ENCODE data around the gene TSPAN9.
A peak's percentile ranks its signal among the peaks of the same experiment; 100 is the strongest.

The TSPAN9 gene

DNA sequence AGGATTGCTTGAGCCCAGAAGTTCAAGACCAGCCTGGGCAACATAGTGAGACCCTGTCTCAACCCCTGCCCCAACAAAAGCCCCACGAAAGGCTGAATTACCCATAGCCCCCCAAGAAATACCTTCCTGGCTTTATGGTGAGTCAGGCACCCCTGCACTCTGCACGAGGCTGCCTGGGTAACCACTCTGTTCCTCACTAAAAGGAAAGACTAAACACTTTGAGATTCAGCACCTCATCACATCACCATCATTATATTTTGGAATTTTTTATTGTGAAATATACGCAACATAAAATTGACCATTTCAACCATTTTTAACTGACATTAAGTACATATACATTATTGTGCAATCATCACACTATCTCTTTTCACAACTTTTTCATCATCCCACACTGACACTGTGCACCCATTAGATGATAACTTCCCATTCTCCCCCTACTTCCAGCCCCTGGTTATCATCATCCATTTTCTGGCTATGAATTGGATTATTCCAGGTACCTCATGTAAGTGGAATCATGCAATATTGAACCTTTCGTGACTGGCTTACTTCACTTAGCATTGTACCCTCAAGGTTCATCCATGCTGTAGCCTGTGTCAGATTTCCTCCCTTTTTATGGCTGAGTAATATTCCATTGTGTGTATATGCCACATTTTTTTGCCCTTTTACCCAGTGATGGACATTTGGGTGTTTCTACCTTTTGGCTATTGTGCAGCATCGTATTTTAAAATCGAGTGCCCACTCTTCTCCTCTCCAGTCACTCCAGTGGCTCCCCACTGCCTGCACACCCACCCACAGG is 51.5 kb downstream of the TSPAN9 start:
- no peak for DNase-seq

DNA sequence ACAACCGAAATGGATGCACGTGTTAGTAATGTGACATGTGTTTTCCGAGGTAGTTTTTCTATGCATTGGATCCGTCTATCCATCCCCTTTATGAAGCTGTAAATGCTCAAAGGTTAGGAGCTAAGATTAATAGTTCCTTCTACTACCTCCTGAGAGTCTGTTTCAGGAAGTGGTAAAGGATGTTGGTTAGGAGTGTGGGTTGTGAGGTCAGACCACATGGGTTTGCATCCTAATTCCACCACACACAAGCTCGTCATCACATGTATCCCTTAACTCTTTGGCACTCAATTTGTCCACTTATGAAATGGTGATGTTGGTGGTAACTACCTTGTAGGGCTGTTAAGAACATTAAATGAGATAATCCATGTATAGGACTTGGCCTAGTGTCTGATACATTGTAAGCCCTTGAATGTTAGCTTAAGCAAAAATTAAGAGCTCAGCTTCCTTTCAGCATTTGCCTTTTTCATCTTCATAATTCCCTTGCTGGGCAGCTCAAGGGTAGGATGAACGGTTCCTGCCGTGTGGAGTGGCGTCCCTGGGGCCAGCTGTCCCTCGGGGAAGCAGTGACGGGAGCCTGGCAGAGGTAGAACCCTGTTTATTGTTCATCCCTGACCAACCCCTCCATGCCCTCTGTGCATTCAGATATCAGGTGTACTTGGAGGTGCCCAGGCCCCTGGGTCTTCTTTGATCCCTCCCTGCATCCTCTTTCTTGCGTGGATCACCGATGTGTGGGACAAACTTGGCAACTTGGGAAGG is 52.3 kb downstream of the TSPAN9 start:
- DNase-seq: no peak

DNA sequence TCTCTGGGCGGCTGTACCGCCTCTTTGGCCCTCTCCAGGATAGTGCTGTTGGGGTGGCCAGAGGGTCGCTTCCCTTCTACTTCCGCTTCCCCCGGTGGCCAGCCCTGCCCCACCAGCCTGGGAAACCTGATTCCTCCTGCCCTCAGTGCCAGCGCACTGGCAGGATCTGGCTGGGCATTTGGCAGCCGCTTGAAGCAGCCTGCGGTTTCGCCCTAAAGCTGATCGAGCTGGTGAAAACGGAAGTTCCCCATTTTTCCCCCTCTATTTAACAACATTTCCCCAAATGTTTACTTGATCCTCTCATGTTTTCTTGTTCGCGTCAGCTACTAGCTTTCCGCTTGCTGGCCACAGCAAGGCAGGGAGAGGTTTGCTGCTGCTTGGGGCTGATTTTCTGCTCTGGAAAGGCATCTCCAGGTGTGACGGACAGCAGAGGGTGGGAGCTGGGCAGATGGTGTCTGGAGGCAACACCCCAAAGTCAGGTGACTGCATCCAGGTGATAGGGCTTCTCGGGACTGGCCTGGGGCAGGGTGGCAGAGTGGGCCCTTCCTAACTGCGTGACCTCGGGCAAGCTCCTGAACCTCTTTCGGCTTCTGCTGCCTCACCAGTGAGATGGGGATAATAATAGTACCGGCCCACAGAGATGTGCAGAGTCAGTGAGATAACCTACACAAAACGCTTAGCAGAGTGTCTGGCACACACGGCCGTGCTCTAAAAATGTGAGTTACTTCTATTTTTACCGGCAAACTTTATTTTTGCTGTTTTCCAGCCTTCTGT is 53.1 kb downstream of the TSPAN9 start:
- DNase-seq: no peak

DNA sequence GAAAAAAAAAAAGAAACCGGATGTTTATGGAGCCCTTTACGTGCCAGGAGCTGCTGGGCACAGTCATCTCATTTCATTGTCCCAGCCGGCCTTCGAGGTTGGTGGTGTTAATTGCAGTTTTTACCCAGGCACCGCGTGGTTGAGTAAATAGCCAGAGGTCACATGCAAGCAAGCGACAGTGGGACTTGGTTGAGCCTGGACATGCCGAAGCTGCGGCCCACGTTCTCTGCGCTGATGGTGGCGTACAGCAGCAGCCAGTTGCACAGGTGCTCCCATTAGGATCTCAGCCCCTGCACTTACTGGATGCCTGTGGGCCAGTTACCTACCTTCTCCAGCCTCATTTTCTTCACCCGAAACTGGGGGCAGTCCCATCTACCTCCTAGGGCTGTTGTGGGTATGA is 54.0 kb downstream of the TSPAN9 start:
- no peak for DNase-seq

DNA sequence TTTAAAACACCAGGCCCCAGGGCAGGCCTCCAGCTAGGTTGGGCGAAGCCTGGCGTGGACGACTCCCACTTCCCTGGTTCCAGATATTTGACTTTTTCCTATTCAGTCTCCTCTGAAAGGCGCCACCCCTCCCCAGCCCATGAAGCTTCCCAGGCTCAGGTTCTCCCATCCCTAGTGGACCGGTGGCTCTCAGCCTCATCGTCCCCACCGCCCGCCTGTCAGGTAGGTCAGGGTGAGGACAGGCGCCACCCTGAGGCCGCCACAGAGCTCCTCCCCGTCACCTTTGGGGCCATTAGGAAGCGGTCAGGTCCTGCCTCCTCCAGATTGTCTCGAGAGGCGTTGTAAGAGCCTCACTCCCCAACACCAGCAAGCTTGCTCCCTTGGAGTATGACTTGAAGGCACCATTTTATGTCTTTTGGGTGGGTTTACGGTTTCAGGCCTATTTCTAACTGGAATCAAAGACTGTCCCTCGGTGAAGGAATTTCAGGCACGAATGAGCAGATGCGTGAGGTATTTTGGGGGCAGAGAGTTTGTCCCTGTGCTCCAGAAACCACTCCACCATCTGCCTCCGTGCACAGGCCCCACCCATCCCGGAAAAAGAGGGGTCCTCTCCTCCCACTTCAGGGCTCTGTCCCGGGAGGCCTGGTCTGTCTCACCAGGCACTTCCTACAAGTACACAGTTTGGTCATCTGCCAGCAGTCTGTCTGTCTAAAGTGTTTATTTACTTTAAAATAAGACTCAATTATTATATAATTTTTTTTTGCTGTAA is 55.6 kb downstream of the TSPAN9 start:
- no peak for DNase-seq

DNA sequence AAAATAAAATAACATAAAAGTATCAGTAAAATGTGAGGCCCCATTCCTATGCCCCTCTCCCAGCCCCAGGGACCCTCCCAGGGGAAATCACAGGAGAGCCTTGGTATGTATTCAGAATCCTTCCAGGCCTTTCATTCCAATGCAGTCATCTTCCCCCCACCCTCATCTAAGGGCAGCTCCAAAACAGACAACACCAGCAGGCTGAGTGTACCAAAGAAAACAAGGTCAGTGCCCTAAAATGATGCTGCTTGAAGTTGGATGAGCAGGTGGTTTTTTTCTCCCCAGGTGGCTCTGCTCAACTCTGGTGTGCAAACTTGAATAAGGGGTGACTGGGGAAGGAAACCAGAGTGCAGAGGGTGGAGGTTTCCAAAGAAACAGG is 56.2 kb downstream of the TSPAN9 start:
- no peak for DNase-seq

DNA sequence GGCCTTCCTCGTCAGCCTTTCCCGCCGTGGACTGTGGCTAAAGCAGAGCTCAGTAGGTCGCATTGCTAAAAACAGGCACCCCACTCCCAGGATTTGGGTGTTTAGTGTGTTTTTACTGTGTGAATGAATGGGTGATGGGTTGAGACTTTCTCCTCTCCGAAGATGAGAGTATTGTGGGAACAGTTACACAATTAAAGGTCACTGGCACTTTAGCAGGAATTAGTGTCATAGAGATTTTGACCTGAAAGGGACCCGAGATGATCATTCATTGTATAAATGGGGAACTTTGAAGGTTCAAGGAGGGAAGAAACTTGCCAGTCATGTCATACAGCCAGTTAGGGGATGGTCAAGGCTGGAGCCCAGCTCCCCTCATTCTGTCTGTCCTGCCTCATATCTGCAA is 56.9 kb downstream of the TSPAN9 start:
- no peak for DNase-seq

DNA sequence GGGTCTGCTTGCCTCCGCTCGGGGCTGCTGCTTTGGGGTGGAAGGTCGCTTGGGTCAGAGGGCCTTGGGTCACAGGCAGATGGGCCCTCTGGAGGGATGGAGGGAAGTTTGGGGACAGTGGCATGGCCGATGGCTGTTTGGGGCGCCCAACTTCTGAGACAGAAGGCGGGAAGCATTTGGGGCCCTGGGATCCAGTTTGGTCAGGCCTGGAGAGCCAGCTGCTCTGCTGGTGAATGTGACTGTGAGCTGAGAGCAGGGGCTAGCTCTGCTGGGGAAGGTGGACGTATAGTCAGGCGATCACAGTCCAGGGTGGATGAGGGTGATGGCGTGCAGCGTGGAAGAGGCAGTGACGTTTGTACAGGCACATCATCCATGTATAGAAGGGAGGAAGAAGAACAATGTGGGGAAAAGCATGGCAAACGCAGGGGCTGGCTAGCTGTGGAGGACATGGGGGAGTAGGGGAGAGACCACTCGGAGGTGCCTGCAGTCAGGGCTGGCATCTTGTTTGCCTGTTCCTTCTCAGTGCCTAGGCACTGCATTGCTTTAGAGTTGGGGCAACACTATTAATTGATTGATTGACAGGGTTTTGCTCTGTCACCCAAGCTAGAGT is 57.5 kb downstream of the TSPAN9 start:
- DNase-seq: no peak

DNA sequence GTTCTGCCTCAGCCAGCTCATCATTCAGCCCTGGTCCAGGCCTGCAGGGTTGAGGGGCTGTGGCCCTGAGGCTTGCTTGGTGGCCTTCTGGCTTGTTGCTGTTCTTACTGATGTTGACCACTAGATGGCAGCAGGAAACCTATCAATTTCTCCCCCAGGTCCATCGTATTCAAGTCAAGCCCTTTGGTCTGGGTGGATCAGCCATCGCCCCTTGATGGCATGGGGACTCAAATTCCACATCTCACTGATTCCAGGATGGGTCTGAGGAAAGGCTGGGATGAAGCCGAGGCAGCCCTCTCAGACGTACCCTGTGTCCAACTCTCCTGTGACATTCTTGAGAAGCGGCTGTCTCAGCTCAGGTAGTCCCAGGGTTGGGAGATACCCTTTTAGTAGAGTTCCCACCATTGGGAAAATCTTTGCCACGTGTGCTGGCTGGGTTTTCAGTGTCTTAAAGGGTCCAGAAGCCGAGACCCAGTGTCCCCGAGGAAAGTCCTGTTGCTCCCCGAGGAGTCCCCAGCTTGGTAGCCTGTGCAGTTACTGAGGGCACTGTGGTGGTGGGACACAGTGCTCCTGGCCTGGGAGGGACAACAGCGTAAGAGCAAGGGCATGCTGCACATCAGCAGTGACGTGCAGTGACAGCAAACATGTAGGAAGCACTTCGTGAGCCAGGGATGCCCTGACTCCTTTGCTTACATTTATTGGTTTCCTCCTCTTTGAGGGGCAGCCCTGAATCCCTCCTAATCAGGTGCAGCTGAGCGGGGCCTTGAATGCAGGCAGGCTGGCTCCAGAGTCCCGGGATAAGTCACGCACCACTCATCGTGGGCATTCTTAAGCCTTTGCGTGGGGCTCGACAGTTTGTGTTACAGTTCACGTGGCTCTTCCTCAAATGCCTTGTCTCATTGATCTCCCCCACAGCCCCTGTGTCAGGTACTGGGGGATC is 58.6 kb downstream of the TSPAN9 start:
- peak; percentile 22 for DNase-seq

DNA sequence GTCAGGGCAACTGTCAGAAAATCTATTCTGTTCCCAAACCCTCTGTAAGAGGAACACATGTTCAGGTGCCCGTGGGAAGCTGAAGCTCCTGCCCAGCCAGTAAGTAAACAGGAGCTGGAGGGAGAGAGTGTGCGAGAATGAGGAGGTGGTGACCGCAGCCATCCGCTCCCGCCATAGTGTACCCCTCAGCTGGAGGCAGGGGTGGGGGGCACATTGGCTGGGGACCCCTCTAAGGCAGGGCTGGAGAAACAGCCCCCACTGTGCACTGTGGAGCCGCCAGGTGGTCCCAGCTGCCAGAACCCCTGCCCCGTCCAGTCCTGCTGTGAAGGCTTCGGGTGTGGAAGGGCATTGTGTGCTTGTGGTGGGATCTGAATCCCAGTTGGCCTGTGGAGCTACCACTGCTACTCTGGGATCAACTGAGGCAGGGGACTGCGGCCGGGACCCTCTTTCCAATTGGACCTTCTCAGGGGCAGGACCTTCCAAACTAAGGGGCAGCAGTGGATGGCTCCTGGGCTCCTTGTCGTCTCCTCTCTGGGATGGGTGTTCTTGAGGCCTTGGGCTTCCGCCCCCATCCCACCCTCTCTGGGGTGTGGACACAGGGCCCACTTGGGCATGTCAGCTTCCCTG is 59.6 kb downstream of the TSPAN9 start:
- DNase-seq: no peak

DNA sequence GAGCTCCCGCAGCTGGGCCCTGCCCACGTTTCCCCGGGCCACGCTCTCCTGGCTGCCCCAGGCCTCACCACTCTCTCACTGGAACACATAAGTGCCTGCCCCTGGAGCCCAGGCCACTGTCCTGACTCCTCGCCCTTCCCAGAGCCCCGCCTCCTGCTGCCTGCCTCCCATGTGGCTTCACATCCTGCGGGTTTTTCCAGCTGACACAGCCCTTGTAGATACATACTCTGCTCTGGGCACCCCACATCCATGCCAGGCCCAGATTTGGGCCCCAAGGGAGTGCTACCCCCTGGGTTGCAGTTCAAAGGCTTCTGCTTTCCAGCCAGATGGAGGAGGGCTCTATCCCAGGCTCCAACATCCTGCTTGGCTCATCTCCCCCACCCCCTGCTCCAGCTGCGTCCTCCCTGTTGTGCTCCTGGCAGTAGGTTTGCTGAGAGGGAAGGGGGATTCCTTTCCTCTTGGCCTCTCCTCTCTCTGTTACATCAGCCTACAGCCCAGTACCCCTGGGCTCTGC is 60.1 kb downstream of the TSPAN9 start:
- DNase-seq: no peak

DNA sequence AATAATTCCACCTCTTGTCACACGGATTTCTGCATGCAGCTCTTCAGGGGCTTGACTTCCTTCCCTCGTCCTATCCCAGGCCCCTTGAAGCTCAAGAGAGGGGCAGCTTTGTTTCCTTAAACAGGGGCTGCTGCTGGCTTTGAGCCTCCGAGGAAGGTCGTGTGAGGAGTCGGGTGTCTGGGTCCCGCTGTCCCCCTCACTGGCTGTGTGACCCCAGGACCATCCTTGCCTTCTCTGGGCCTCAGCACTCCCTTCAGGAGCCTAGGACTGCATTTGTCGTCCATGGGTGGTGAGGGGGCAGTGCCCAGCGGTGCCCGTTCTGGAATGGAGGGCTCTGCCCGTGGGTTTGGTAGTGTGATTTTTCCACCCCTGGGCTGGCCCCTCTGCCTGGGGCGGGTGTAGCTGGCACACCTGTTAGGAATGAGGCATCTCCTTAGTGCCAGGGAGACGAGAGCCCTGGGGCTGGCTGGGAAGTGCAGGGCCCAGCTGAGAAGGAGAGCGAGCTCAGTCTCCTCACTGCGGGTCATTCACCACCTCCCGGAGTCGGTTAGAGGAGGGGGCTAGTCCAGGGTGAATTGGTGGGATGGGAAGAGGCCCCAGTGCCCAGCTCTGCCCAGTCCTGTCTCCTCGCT is 60.8 kb downstream of the TSPAN9 start:
- DNase-seq: no peak

DNA sequence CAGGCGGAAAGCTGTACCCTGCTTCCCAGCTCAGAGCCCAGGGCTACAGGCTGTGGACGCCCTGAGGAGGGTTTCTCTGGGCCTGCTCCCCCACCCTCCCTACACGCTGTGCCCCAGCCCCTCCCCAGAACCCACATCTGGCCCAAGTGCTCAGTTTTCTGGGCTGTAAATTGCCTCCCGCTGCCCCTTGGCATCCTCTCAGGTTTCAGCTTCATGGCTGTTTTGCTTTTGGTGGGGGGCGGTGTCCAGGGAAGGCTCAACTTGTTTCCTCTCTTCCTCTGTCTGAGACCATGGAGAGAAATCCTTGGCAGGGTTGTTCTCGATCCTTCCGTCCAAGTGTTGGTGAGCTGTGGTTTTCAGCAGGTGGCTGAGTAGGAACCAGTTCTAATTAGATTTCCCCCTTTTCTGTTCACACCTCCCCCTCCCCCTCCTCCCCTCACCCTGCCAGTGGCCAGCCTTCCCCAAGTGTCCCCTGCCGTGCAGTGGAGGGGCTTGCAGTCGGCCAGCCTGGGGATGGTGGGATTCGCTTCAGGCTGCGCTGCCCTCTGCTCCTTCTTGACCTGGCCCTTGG is 61.8 kb downstream of the TSPAN9 start:
- no peak for DNase-seq

DNA sequence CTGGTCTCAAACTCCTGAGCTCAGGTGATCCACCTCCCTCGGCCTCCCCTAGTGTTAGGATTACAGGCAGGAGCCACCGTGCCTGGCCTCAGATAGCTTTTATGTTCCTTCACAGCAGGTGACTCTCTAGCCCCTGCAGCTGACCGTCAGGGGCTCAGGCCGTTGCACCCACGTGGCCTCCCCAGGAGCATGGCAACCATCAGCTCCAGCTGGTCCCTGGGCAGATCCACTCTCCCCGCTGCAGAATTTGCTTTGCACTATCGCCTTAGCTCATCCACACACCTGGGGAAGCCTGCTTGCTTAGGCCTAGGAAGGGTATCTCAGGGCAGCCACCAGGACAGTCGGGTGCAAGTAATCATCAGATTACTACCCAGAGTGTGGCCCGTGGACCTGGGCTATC is 62.6 kb downstream of the TSPAN9 start:
- no peak for DNase-seq

DNA sequence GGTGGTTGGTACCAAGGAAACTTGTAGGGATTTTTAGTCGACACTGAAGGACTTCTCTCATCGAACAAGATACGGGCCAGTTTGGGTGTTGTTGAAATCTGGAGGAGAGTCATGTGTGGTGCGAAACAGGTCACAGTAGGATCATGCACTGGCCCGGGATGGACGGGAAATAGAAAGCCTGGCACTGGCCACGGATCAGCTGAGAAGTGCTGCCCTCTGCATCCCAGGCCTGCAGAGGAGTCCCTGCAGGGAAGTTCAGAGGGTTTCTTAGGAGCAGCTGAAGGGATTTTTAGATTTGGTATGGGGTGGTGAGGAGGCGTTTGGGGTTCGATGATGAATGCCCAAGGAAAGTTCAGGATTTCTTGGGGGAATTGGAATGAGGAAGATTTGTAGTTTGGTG is 63.1 kb downstream of the TSPAN9 start:
- DNase-seq: no peak

DNA sequence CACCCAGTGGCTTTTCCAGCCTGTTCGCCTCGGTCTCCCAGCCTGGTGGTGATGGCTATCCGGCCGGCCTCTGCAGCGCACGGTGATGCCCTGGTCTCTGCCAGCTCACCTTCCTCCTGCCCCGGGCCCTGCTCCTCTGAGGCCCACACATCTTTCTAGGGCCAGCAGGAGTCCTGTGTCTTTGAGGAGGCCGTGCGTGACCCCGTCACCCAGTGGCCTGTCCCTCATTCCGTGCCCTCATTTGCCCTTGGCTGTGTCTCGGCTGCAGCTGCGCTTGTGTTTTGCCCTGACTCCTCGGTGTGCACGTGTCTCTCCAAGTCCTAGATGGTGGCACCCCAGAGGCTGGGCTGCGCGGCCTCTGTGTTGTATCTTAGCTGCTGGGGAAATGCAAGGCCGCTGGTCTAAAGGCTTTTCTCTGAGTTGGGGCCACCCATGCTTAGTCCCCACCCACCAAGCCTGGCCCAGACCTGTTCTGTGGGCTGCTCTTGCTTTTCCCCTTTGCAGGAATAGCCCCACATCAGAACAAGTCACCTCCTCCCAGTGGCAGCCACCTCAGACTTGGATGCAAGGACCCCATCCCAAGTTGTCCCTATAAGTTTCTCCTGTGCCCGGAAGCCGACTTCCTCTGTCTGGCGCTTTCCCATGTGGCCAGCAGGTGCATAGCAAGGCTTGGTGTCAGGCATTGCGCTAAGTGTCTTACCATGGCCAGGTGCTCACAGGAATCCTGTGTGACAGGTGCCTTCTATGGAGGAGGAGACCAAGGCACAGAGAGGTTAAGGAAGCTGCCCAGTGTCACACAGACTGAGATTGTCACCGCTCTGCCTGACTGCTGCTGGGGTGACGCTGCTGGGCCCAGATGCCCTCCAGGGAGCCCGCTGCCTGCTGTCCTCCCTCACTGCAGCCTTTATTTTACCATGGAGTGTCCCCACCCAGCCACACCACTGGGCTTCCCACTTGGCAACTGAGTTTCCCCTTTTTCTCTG is 64.5 kb downstream of the TSPAN9 start:
- DNase-seq: no peak

DNA sequence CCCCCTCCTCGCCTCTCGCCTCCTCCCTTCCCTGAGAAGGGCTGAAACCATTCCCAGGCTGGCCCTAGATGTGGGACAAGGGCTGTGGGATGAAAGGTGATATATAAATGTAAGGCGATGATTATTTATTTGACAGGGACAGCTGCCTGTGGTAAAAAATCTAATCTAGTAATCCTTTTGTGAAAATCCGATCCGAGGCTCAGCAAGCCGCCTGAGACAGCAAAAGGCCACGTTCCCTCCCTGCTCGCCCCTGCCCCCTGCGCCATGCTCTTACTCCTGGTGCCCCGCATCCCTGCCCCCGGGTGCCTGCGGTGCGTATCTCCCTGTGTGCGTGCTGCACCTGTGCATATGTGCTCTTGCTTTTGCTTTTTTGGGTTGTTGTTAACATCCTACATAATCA is 65.2 kb downstream of the TSPAN9 start:
- DNase-seq: no peak

DNA sequence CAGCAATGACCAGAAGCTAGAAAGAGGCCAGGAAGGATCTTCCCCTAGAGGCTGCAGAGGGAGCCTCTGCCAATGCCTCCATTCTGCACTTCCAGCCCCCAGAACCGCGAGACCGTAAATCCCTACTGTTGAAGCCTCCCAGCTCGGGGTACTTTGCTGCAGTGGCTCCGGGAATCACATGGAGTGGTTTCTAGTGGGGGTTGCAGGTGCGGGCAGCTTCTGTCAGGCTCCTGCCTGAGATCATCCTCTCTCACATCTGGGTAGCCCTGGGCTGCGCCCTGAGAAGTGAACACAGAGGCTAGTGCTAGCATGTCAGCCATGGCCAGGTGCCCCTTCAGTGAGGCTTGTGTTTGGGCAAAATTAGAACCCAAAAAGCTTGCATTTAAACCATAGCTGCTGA is 67.3 kb downstream of the TSPAN9 start:
- no peak for DNase-seq

DNA sequence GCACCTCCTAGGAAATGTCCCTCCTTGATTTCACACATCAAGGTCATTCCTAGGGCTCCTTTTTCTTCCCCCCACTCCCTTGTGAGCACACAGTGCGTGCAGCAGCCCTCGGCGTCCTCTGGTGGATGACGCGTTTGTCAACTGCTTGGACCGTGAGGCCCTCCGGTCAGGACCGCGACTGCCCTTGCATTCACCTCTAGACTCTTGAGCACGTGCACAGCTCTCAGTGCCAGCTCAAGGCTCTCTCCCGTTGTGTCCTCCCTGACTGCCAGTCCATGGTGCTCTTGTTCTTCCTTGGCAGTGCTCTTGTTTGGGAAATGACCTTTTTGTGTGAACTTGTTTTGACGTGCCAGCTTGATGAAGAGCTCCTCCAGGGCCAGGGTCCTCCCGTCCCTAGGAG is 67.9 kb downstream of the TSPAN9 start:
- no peak for DNase-seq
